Measurements from ENCODE around the gene FAAP20.

Gene FAAP20

DNA sequence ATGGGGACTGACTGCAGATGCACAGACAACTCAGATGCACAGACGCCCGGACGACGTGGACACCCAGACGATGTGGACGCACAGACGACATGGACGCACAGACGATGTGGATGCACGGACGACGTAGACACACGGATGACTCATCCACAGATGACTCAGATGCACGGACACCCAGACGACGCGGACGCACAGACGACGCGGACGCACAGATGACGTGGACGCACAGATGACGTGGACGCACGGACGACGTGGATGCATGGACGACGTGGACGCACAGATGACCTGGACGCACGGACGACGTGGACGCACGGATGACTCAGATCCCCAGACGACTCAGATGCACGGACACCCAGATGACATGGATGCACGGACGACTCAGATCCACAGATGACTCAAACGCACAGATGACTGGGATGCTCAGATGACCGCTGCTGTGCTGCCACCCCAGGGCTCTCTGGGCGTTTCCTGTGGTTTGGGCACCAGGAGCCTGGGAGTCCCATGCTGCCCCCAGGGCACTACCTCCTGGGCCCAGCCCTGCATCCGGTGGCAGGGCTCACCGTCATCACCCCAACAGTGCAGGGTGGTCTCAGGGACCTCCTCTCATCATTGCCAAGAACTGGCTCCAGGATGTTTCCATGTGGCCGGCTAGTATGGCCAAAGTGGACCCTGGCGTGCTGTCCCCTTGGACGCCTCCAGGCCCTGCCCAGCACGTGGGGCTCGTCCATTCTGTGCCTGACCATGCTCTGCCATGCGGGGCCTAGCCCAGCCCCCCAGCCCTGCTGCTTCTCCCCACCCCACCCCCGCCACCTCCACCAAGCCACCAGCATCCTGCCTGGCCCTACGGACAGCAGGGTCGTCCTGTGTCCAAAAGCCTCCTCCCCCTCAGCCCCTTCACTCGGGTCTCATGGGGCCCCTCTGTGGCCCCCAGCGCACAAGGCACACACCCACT is 14.0 kb downstream of the FAAP20 start:
- no peak for DNase-seq (ENCODE audit: low read depth in 2 of 2, low spot score in 1 of 2)

DNA sequence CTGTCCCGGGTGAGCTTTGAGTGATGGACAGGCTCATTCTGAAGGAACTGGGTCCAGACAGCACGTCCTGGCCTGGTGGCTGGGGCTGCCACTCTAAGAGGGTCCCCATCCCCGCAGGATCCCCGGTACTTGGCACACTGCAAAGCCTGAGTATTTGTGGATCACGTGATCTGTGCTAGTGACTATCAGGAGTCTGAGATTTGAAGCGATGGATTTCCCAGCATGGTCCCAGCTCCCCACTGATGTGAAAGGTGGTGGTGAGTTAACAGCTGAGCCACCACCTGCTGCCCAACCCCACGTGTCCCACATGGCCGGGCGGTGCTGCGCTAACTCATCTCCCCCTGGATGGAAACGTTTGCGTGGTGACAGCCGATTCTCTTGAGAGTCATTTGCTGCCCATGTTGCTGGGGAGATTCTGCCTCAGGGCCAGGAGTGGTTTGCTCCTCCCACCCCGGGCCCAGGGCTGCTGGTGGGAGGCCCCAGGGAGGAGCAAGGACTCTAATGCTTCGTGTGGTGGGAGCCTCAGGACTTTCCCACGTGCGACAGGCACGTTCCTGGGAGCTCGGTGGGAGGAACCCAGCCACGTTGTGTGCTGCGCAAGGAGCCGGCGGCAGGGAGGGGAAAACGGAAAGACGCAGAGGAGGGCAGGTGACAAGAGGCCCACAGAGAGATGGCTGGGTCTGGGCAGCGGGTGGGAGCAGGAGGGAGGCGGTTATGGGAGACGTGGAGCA is 15.1 kb downstream of the FAAP20 start:
- no peak for DNase-seq (ENCODE audit: low read depth in 2 of 2, low spot score in 1 of 2)

DNA sequence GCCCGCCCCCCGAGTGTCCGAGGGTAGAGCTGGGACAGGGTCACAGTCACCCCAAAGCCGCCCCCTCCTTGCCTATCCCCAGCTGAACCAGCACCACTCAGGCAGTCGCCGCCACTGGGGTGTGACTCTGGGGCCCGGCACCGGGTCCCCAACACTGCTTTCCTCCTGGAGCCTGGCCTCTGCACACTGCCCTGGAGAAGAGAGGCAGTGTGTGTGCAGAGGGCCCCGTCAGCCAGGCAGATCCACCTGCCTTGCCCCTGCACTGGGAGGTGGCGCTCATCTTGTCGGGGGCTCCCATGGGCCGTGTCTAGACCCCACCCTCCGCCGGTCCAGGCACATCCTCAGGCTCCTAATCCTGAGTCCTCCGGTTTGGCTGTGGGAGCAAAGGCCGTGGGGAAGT is 15.7 kb downstream of the FAAP20 start:
- DNase-seq (ENCODE audit: low read depth in 2 of 2, low spot score in 1 of 2): no peak

DNA sequence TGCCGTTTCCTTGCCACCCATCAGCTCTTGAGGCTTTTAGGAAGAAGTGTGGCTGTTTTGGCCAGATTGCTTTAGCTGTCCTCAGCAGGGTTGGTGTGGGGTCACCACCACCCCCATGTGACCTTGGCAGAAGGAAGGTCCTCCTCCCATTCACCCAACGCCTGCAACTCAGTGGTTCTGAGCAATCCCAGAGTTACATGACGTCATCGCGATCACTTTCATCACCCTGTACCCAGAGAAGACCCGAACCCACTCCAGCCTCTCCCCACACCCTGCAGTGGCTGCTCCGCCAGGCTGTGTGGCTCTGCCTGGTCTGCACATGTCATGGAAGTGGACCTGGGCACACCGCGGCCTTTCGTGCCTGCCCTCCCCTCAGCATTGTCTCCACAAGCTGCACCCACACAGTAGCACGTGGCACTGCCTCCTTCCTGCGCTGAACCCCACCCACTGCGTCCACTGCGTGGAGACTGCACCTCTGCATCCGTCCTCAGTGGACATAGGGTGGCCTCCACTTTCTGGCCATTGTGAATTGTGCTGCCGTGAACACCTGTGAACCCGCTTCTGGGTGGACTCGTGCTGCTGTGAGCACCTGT is 16.5 kb downstream of the FAAP20 start:
- no peak for DNase-seq (ENCODE audit: low read depth in 2 of 2, low spot score in 1 of 2)

DNA sequence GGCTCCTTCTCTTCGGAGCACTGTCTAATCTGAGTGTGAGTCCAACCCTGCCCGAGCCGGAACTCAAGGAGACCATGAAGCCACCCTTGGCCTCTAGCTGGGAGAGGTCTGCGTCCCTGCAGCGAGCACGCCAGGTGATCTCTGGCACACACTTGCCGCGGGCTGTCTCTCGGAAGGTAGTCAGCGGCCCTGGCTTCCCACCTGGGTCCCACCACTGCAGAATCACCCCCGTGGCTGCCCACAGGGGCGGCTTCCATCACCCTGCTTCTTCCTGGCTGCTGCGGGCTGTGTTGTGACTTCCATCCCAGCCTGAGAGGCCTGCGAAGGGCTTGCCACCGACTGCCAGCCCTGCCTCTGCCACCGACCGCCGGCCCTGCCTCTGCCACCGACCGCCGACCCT is 17.0 kb downstream of the FAAP20 start:
- no peak for DNase-seq (ENCODE audit: low read depth in 2 of 2, low spot score in 1 of 2)

DNA sequence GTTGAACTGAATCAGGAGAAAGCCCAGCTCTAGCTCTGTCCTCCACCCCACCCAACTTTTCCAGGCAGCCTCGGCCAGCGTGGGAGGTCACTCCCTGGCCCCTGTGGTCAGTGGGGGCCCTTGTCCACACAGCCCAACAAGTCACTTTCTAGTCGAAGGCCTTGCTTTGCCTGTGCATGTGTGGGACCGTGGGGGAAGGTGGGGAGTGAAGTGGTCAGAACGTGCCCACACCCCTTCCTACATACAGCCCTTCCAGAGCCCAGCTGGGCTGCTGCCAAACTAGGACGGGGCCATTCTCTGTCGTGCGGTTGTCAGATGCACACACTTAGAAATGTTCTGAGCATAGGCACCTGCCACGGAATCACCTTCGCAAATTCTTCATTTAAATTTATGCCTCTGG is 18.0 kb downstream of the FAAP20 start:
- DNase-seq (ENCODE audit: low read depth in 2 of 2, low spot score in 1 of 2): no peak

DNA sequence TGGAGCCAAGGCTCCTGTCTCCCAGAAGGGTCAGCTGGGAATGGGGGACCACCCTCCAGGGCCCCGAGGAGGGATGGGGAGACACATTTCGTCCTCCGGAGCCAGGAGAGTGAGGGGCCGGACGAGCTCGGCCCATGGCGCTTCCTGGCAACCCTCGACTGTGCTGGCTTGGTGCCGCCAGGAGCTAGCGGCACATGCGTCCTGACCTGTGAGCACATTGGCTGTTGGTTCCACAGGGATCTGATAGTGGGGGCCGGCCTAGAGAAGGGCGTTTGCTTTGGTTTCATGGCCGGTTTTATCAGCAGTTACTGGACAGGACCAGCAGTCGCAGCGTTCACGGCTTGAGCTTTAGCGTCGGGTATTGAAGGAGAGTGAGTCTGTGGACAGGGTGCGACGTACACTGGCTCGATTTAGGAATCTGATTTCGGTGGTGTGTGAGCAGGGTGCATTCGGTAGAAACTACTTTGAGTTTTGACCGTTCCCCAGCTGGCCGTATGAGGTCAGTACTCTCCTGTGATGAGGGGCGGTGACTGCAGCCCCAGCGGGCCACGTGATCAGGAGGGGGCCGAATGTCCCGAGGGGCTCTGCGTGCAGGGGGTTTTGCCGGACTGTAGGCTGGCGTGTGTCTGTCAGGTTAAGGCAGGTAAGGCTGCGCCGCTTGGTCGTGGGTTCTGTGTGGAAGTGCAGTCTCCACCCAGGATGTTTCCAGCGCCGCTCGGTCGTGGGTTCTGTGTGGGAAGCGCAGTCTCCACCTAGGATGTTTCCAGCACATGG is 18.7 kb downstream of the FAAP20 start:
- no peak for DNase-seq (ENCODE audit: low read depth in 2 of 2, low spot score in 1 of 2)

DNA sequence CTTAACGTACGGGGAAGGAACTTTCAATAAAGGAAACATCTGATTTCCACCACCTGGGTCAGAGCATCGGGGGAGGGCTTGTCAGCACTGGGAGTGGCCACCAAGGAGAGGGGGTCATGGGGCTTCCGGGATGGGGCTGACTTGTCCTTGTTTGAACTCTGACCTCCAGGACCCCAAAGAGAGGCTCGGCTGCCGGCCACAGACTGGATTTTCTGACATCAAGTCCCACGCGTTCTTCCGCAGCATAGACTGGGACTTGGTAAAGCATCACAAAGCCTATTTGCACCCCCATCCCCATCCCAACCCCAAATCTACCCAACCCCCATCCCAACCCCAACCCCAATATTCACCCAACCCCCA is 19.5 kb downstream of the FAAP20 start:
- DNase-seq (ENCODE audit: low read depth in 2 of 2, low spot score in 1 of 2): no peak

DNA sequence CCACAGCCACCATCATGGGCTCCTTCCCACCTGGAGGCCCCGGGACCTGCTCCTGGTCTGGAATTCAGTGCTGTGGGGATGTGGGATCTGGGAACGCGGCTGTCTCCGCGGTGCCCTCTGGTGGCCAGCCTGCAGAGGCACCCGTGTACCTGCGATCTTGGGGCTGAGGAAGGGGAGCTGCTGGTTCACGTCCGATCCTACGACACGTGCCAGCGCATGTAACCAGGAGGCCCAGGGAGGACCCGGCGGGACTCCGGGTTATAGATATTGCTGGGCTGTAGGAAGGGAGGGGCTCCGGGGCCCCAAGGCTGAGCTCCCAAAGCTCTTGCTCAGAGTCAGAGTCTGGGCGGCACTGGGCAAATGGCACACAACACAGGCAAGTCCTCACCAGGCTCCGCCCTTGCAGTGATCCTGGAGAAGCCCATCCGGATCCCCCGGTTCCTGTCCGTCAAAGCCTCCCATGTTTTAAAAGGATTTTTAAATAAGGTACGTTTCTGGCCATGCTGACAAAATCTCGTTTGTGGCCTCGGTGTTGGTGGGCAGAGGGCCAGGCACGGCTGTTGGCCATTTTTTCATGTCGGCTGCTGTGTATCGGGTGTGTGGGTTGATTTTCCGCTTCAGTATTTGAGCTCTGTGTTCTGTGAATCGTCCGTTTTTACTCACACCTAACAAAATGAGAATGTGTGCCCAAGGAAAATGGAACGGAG is 20.1 kb downstream of the FAAP20 start:
- no peak for DNase-seq (ENCODE audit: low read depth in 2 of 2, low spot score in 1 of 2)

DNA sequence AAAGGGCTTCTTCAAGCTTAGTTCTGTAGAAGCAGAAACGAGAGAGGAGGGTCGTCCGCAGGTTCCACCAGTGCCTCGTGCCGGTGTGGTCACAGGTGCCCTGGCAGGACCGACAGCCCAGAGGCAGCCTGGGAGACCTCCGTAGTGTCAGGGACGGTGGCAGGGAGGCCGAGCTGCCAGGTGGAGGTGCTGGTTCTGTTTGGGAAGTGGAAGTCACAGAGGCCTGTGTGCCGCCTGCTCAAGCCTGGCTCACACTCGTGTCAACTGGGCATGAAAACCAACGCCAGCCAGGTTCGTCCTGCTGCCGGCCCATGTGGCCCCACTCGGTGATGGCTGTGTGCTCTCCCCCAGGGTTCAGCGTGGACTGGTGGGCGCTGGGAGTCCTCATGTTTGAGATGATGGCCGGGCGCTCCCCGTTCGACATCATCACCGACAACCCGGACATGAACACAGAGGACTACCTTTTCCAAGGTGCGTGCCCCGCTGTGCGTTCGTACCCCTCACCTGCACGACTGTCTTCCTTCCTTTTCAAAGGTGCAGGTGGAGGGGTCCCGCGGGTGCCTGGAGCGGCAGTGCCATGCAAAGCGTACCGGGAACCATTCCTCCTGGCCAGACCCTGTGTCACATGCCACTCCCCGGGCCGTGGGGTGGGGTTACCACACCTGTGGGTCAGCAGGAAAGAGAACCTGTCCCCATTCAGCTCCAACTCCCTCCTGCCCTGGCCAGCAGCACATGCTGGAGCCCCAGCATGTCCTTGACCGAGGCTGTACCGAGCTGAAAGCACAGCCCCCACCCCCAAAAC is 20.8 kb downstream of the FAAP20 start:
- DNase-seq (ENCODE audit: low read depth in 2 of 2, low spot score in 1 of 2): no peak

DNA sequence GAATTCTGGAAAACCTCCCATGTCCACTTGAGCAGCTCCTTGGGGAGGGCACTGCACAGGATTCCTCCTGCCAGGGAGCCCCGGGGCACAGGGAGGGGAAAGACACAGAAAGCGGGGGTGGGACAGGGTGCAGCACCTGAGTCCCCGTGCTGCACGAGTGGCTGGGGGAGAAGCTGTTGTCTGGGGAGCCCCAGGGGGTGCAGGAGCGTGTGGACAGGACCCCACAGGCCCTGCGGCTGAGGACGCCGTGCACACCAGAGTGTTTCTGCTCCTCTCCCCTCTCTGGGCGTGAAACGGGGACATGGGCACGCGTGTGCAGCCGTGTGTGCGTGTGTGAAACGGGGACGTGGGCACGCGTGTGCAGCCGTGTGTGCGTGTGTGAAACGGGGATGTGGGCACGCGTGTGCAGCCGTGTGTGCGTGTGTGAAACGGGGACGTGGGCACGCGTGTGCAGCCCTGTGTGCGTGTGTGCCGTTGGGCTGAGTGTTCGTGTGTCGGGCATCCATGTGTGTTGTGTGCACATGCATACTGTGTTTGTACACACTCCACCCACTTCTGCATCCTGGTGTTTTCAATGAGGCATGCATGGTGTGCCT is 21.9 kb downstream of the FAAP20 start:
- DNase-seq (ENCODE audit: low read depth in 2 of 2, low spot score in 1 of 2): no peak

DNA sequence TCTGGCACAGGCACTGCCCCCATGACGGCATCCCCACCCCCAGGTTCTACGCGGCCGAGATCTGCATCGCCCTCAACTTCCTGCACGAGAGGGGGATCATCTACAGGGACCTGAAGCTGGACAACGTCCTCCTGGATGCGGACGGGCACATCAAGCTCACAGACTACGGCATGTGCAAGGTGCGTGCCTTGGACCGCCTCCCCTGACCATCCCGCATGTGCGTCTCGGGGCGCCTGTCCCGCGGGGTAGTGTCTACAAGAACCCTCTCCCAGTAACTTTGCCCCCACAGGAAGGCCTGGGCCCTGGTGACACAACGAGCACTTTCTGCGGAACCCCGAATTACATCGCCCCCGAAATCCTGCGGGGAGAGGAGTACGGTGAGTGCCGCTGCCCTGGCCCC is 22.6 kb downstream of the FAAP20 start:
- DNase-seq (ENCODE audit: low read depth in 2 of 2, low spot score in 1 of 2): no peak

DNA sequence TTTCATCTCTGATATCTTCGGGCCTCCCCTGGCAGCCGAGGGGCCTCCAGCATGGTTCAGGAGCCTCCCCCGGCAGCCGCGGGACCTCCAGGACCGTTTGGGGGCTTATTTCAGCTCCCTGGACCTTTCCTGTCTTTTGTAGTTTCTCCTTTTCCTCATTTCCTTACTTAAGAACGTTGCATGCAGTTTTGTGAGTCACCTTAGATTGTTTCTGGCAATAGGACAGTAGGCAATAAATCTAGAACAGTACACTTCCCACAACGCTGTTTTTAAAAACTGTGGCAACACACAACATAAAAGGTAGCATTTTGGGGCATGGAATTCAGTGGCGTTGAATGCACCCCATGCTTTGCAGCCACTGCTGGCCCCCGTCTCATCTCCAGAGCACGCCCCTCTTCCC is 24.4 kb downstream of the FAAP20 start:
- DNase-seq (ENCODE audit: low read depth in 2 of 2, low spot score in 1 of 2): no peak

DNA sequence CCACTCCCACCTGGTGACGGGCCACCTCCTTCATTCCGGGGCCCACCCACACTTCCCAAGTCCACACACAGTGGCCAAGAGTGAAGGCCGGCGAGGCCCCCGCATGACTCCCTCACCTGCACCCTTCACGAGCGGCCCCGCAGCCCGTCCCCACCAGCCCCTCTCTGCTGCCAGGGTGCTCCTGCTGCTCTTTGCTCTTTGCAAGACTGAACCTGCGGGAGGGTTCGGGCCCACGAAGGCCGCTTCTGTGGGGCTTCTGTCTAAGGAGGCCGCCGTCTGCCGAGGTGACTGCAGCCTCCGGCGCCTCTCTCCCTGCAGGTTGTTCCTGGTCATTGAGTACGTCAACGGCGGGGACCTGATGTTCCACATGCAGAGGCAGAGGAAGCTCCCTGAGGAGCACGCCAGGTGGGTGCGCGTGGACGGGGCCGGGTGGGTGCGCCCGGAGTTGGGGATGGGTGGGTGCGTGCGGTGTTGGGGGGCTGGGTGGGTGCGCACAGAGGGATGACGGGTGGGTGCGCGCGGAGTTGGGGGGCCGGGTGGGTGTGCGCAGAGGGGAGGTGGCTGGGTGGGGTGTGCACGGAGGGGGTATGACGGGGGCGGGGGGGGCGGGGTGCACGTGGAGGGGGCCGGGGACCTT is 25.3 kb downstream of the FAAP20 start:
- DNase-seq (ENCODE audit: low read depth in 2 of 2, low spot score in 1 of 2): no peak

DNA sequence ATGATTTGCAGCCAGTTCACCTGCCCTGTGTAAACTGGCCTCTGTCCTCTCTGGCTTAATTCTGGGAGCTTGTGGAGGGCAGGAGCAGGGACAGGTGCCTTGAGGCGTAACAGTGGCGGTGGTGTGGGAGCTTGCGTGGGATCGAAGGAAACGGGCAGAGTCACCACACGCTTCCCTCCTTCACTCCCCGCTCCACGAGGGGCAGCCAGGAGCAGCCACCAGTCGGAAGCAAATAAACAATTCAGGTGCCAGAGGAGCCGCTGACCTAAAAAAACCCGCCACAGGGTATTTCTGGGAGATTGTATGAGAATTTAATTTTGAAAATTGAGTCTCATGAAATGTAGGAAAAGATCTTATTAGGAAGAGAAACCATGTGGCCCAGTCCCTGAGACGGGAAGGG is 26.0 kb downstream of the FAAP20 start:
- no peak for DNase-seq (ENCODE audit: low read depth in 2 of 2, low spot score in 1 of 2)

DNA sequence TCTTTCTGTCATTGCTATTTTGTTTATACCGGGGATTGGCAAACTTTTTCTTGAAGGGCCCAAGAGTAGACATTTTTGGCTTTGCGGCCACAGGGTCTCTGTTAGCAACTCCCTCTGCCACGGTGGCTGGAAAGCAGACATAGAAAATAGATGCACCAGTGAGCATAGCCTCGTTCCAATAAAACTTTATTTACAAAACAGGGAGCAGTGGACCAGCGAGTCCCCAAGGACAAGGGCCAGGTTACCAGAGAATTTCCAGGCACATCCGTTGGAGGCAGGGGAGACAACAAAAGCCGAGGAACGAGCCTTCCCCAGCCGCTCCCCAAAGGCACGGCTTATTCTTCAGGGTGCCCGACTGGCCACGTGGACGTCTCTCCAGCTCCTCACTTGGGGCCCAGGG is 26.5 kb downstream of the FAAP20 start:
- DNase-seq (ENCODE audit: low read depth in 2 of 2, low spot score in 1 of 2): no peak

DNA sequence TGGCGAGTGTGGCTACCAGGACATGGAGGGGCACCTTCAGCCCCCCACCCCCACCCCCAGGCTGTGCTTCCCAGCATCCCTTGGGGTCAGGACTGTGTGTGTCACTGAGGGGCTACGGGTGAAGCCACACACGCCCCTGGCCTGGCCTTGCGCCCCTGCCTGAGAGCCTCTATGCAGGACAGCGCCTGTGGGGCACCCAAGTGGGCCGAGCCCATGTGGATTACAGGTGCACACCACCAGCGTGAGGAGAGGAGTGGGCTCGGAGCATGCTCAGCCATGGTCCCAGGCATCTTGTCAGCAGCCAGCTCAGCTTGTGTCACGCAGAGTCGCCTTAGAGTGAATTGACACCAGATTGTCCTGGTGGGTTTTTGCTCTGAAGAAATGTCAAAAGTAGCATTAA is 27.9 kb downstream of the FAAP20 start:
- no peak for DNase-seq (ENCODE audit: low read depth in 2 of 2, low spot score in 1 of 2)

DNA sequence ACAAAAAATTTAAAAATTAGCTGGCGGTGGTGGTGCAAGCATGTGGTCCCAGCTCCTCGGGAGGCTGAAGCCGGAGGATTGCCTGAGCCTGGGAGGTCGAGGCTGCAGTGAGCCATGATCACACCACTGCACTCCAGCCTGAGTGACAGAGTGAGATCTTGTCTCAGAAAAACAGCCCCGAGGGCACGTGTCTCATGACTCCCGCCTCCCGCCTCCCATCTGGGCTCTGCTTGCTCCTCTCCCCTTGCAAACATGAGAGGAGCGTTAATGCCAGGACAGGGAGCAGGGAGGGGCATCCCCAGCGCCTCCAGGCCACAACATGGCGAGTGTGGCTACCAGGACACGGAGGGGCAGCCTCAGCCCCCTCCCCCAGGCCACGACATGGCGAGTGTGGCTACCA is 28.3 kb downstream of the FAAP20 start:
- no peak for DNase-seq (ENCODE audit: low read depth in 2 of 2, low spot score in 1 of 2)

DNA sequence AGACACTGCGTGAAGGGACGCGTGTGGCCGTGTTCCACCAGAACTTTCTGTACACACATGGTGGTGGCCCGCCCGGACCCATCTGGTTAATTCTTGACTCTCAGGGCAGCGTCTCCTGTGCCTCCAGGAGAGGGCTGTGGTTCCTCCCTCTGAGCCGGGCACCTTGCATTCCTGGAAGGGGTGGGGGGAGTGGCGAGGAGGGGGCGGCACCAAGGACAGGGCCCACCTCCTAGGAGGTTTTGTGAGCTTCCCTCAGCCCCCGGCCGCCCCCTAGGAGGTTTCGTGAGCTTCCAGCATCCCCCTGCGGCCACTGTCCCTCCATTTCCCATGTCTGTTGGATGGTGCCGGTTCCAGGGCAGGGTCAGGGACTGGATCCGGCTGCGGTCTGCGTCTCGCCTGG is 28.9 kb downstream of the FAAP20 start:
- no peak for DNase-seq (ENCODE audit: low read depth in 2 of 2, low spot score in 1 of 2)
